IMR-90 (cell line): ENCODE results near the gene AMOTL2. TPM values are rescaled to one million over a fixed set of nuclear protein-coding genes. Genes with fewer than 3 reads are reported as not detected.

Experiments
- ATAC-seq: fragments of 200-7000 bp; cut with Tn5 transposase; 2 replicates; pipeline ENCODE4 v1.9.1; 2020; ENCODE audit warnings: low read depth, mild to moderate bottlenecking, moderate library complexity
- BruUV-seq: library from RNA; stranded (reverse); fragments of 400-500 nt; replicated peaks from 2 replicates; lab custom pipeline; 2021; lab: Mats Ljungman, UMichigan
- CTCF ChIA-PET: fragments of 300-600 bp; formaldehyde crosslinking; extraction: SDS; loops from one replicate; lab custom pipeline; 2021; ENCODE audit warnings: antibody characterized with exemption; lab: Yijun Ruan, JAX
- POLR2A ChIA-PET: fragments of 300-600 bp; sonication (Branson Sonifier 250); formaldehyde crosslinking; loops from one replicate; lab custom pipeline; 2022; ENCODE audit warnings: antibody characterized with exemption; ENCODE audit not compliant: unreplicated experiment; lab: Charles Lee
- DNase-seq: peaks from one replicate; pipeline ENCODE4 v3.0.0; 2013
- H2AFZ ChIP-seq: replicated peaks from 2 replicates; pipeline ENCODE3; 2013; ENCODE audit warnings: low read length, mild to moderate bottlenecking; ENCODE audit not compliant: poor library complexity
- H2AK5ac ChIP-seq: 2 replicates; pipeline ENCODE4 v1.6.1; 2013; ENCODE audit warnings: low read depth, low read length, inconsistent platforms
- H2AK9ac ChIP-seq: replicated peaks from 2 replicates; pipeline ENCODE3; 2013; ENCODE audit warnings: mild to moderate bottlenecking, low read depth, low read length, moderate library complexity; ENCODE audit not compliant: poor library complexity
- H2BK120ac ChIP-seq: 2 replicates; pipeline ENCODE4 v1.6.1; 2013; ENCODE audit warnings: low read depth, low read length, inconsistent platforms
- H2BK15ac ChIP-seq: 3 replicates; pipeline ENCODE4 v1.6.1; 2013; ENCODE audit warnings: low read depth, low read length, inconsistent platforms
- H2BK20ac ChIP-seq: 2 replicates; pipeline ENCODE4 v1.6.1; 2013; ENCODE audit warnings: low read depth, mild to moderate bottlenecking, inconsistent platforms, low read length, moderate library complexity
- H2BK5ac ChIP-seq: 2 replicates; pipeline ENCODE4 v1.6.1; 2013; ENCODE audit warnings: mild to moderate bottlenecking, low read depth, low read length, inconsistent platforms; ENCODE audit not compliant: poor library complexity, severe bottlenecking
- H3K14ac ChIP-seq: replicated peaks from 2 replicates; pipeline ENCODE4 v1.6.1; 2013; ENCODE audit warnings: low read depth, low read length, inconsistent platforms
- H3K18ac ChIP-seq: 2 replicates; pipeline ENCODE4 v1.6.1; 2013; ENCODE audit warnings: low read depth, low read length, control low read depth
- H3K23ac ChIP-seq: 2 replicates; pipeline ENCODE4 v1.6.1; 2013; ENCODE audit warnings: low read depth, low read length, inconsistent platforms
- H3K27ac ChIP-seq: 2 replicates; pipeline ENCODE4 v1.5.1; 2013; ENCODE audit warnings: mild to moderate bottlenecking, control low read depth, low read length; ENCODE audit not compliant: insufficient read depth
- H3K27me3 ChIP-seq: 2 replicates; pipeline ENCODE4 v1.6.1; 2013; ENCODE audit warnings: low read length; ENCODE audit not compliant: control insufficient read depth, insufficient read depth
- H3K36me3 ChIP-seq: 2 replicates; pipeline ENCODE4 v1.6.1; 2013; ENCODE audit warnings: low read length, mixed read lengths; ENCODE audit not compliant: control insufficient read depth, insufficient read depth
- H3K4ac ChIP-seq: 2 replicates; pipeline ENCODE4 v1.6.1; 2013; ENCODE audit warnings: low read depth, low read length, inconsistent platforms
- H3K4me1 ChIP-seq: 2 replicates; pipeline ENCODE4 v1.6.1; 2013; ENCODE audit warnings: low read length, mixed read lengths; ENCODE audit not compliant: control insufficient read depth, insufficient read depth
- H3K4me2 ChIP-seq: 2 replicates; pipeline ENCODE4 v1.6.1; 2013; ENCODE audit warnings: low read depth, mild to moderate bottlenecking, control low read depth, low read length, moderate library complexity
- H3K4me3 ChIP-seq: 2 replicates; pipeline ENCODE4 v1.5.1; 2013; ENCODE audit warnings: low read depth, mild to moderate bottlenecking, control low read depth, low read length, moderate library complexity; ENCODE audit not compliant: insufficient read depth
- H3K56ac ChIP-seq: 2 replicates; pipeline ENCODE4 v1.6.1; 2013; ENCODE audit warnings: low read length, inconsistent platforms; ENCODE audit not compliant: insufficient read depth; ENCODE audit errors: extremely low read depth
- H3K79me1 ChIP-seq, 2 experiments: 2 replicates each; pipeline ENCODE4 v1.6.1; 2013; ENCODE audit warnings: low read length in 2 of 2, inconsistent platforms in 1 of 2, low read depth in 1 of 2
- H3K9ac ChIP-seq: 2 replicates; pipeline ENCODE4 v1.6.1; 2013; ENCODE audit warnings: low read depth, low read length, control low read depth
- H3K9me1 ChIP-seq: 2 replicates; pipeline ENCODE4 v1.6.1; 2013; ENCODE audit warnings: low read length, inconsistent platforms; ENCODE audit not compliant: insufficient read depth
- H3K9me3 ChIP-seq: 2 replicates; pipeline ENCODE4 v1.6.1; 2013; ENCODE audit warnings: low read length; ENCODE audit not compliant: control insufficient read depth, insufficient read depth
- H4K20me1 ChIP-seq: 2 replicates; pipeline ENCODE4 v1.6.1; 2013; ENCODE audit warnings: low read length, inconsistent platforms; ENCODE audit not compliant: insufficient read depth
- H4K5ac ChIP-seq: 2 replicates; pipeline ENCODE4 v1.6.1; 2013; ENCODE audit warnings: mild to moderate bottlenecking, low read depth, low read length, control low read depth
- H4K8ac ChIP-seq, 2 experiments: 2 replicates each; pipeline ENCODE4 v1.6.1; 2013; ENCODE audit warnings: low read depth in 2 of 2, low read length in 2 of 2, control low read depth in 1 of 2, inconsistent platforms in 1 of 2
- H4K91ac ChIP-seq: 2 replicates; pipeline ENCODE4 v1.6.1; 2013; ENCODE audit warnings: low read depth, low read length, inconsistent platforms; ENCODE audit not compliant: insufficient read depth
- BHLHE40 ChIP-seq: fragments of 150-350 bp; IDR thresholded peaks from 2 replicates; pipeline ENCODE4 v1.6.1; 2016; ENCODE audit warnings: mild to moderate bottlenecking, low read depth, low read length
- ELK1 ChIP-seq: fragments of 150-350 bp; IDR thresholded peaks from 2 replicates; pipeline ENCODE4 v1.6.1; 2016; ENCODE audit warnings: low read depth, mild to moderate bottlenecking, low read length, moderate library complexity, borderline replicate concordance
- MAZ ChIP-seq: IDR thresholded peaks from 2 replicates; pipeline ENCODE4 v1.6.1; 2012; ENCODE audit warnings: low read depth, mild to moderate bottlenecking, low read length, improper control_type of control experiment, moderate library complexity, borderline replicate concordance
- MXI1 ChIP-seq: IDR thresholded peaks from 2 replicates; pipeline ENCODE4 v1.6.1; 2012; ENCODE audit warnings: low read depth, mild to moderate bottlenecking, low read length, moderate library complexity, borderline replicate concordance
- RAD21 ChIP-seq: IDR thresholded peaks from 2 replicates; pipeline ENCODE4 v1.6.1; 2012; ENCODE audit warnings: low read length, improper control_type of control experiment
- RCOR1 ChIP-seq: IDR thresholded peaks from 2 replicates; pipeline ENCODE4 v1.6.1; 2012; ENCODE audit warnings: mild to moderate bottlenecking, low read length, improper control_type of control experiment; ENCODE audit not compliant: insufficient replicate concordance
- RFX5 ChIP-seq: IDR thresholded peaks from 2 replicates; pipeline ENCODE4 v1.8.0; 2012; ENCODE audit warnings: low read depth, mild to moderate bottlenecking, low read length, moderate library complexity
- USF2 ChIP-seq: fragments of 150-350 bp; IDR thresholded peaks from 2 replicates; pipeline ENCODE4 v1.6.1; 2017; ENCODE audit warnings: mild to moderate bottlenecking, antibody characterized with exemption, low read length, low read depth
- WGBS, 2 experiments: methylation state at CpG; one replicate each; pipeline versions ENCODE4 v1.1.5 to v1.1.7; 2013; ENCODE audit warnings: missing lambda C conversion rate in 2 of 2; ENCODE audit not compliant: insufficient read length in 1 of 2; ENCODE audit errors: extremely low coverage in 2 of 2; 5-methylcytosine and 5-hydroxymethylcytosine counted together
- dilution Hi-C: fragments of 300-500 bp; cut with HindIII; formaldehyde crosslinking; loops from one replicate; pipeline ENCODE4 v1.14.3; 2018; ENCODE audit warnings: low sequenced_read_pairs; ENCODE audit not compliant: unreplicated experiment
- in situ Hi-C: fragments of 300-500 bp; cut with MboI; formaldehyde crosslinking; loops from 3 replicates; pipeline ENCODE4 v1.14.3; 2019; ENCODE audit warnings: low sequenced_read_pairs, inconsistent platforms, mixed read lengths
- intact Hi-C: fragments of 100-400 bp; cut with micrococcal nuclease; formaldehyde crosslinking; loops from 2 replicates; pipeline ENCODE4 v1.10.0; 2022
- polyA plus RNA-seq, 3 experiments: library from polyadenylated mRNA; depleted of rRNA; stranded (reverse); fragments of >200 nt; gene quantifications; 2 replicates each; pipeline ENCODE4 v1.2.3, GENCODE V29; 2012; ENCODE audit warnings: low replicate concordance in 1 of 3
- total RNA-seq: library from RNA; depleted of rRNA; stranded (reverse); fragments of >200 nt; gene quantifications from 2 replicates; pipeline ENCODE4 v1.2.3, GENCODE V29; 2012

Gene AMOTL2
- total and polyA plus RNA-seq, 2 of the 4 experiments (the other 2 are of a cell fraction) = 162 to 176 TPM

- H3K4me1 ChIP-seq = peaks cover 41% of the 10 kb centered on the region
- H3K4me2 ChIP-seq = no peak overlapping the region
These were observed 58.8 kb downstream of the AMOTL2 start for GRCh38 chr3:134315286-134316106.

More at GRCh38 chr3:134315286-134316106, 58.8 kb downstream of the AMOTL2 start:
- Histone ChIP-seq H3K56ac (peak overlapping the region; percentile 43; the same call in 1 of the 2 replicates), H3K79me1 (peaks cover 14 to 45% of the 10 kb centered on the region in 2 experiments; a peak in 3 of 4 replicates), H3K27me3 (no peaks in the 10 kb centered on the region), H2BK20ac (peak overlapping the region; percentile 93), H3K4me3 (no peak overlapping the region), H2AFZ (peak overlapping the region; percentile 76), H3K18ac (peak overlapping the region; percentile 92), H3K36me3 (no peaks in the 10 kb centered on the region), H3K14ac (peak overlapping the region; percentile 99; the same call in 1 of the 2 replicates), H4K91ac (peak overlapping the region; percentile 99), H3K9ac (0 out of 2 replicates have a peak overlapping the region, but pooled peaks have one; percentile 21), H3K27ac (peak overlapping the region; percentile 98), H4K8ac (peak overlapping the region; percentile 97 to 99), H2AK9ac (peak overlapping the region; percentile 93), H4K20me1 (no peaks in the 10 kb centered on the region), H2BK120ac (peak overlapping the region; percentile 98), H2BK15ac (peak overlapping the region; percentile 99; the same call in 2 of the 3 replicates), H3K9me3 (no peaks in the 10 kb centered on the region), H4K5ac (peak overlapping the region; percentile 94; the same call in 1 of the 2 replicates), H2BK5ac (peak overlapping the region; percentile 99), H3K23ac (peak overlapping the region; percentile 99), H3K9me1 (peaks cover 39% of the 10 kb centered on the region), H2AK5ac (peak overlapping the region; percentile 100), H3K4ac (peak overlapping the region; percentile 100)
- WGBS, 2 experiments = 82% methylated on average over 3 of the region's 14 CpGs; no CpG with 5 or more reads in 1 of the 2 experiments
- no peak for TF ChIP-seq RAD21
- TF ChIP-seq MXI1 = 0 out of 2 replicates have a peak, but pooled peaks have one; percentile 34
- TF ChIP-seq RFX5 = no peak
- TF ChIP-seq BHLHE40 = peak; percentile 56
- TF ChIP-seq MAZ = peak; percentile 49; the same call in 1 of the 2 replicates
- TF ChIP-seq USF2 = no peak
- TF ChIP-seq RCOR1 = peak; percentile 29
- no peak for TF ChIP-seq ELK1
- intact Hi-C loops (loop anchor here (1.0 kb wide), 1 partner anchor 11 kb away; no protein-coding TSS in a partner anchor), in situ Hi-C loops (loop anchor here (5.0 kb wide), 1 partner anchor 37 kb away; no protein-coding TSS in a partner anchor), dilution Hi-C loops (no loop called here)
- ATAC-seq (peak; percentile 39), DNase-seq (peak; percentile 82)
- BruUV-seq = no TSS peak
- POLR2A ChIA-PET = interaction anchor here (1.0 to 1.5 kb wide), 5 partner anchors 23 to 170 kb away, joined by 3 to 4 read pairs (median 3); partner anchors contain the start of genes ANAPC13 and CEP63
- CTCF ChIA-PET = no interaction called here
